Activated CD4-positive, alpha-beta T cell treated with anti-CD3 and anti-CD28 coated beads for 36 hours (primary cell): ENCODE results near the gene CPN2. TPM values are rescaled to one million over a fixed set of nuclear protein-coding genes. Genes with fewer than 3 reads are reported as not detected.
A peak's percentile ranks its signal among the peaks of the same experiment; 100 is the strongest.

Experiments
- ATAC-seq: fragments of 200-7000 bp; cut with Tn5 transposase; one replicate; pipeline ENCODE4 v1.10.0; 2021; ENCODE audit warnings: mild to moderate bottlenecking, moderate library complexity
- CTCF ChIA-PET: fragments of 350-600 bp; sonication (Branson Sonifier 250); formaldehyde crosslinking; loops from one replicate; lab custom pipeline; 2021; ENCODE audit warnings: antibody characterized with exemption; lab: Charles Lee
- POLR2A ChIA-PET: fragments of 350-600 bp; sonication (Branson Sonifier 250); formaldehyde crosslinking; loops from one replicate; lab custom pipeline; 2021; ENCODE audit warnings: antibody characterized with exemption, inconsistent platforms; lab: Charles Lee
- DNase-seq: peaks from one replicate; pipeline ENCODE4 v3.0.0-alpha.2; 2020
- H3K27ac Mint-ChIP-seq: one replicate; pipeline ENCODE4 v1.8.0; 2021; ENCODE audit warnings: mixed read lengths
- H3K27me3 Mint-ChIP-seq: one replicate; pipeline ENCODE4 v1.8.0; 2021; ENCODE audit warnings: mixed read lengths
- H3K36me3 Mint-ChIP-seq: one replicate; pipeline ENCODE4 v1.8.0; 2021; ENCODE audit warnings: low read depth, mixed read lengths
- H3K4me1 Mint-ChIP-seq: one replicate; pipeline ENCODE4 v1.8.0; 2021; ENCODE audit warnings: mixed read lengths
- H3K4me3 Mint-ChIP-seq: one replicate; pipeline ENCODE4 v1.8.0; 2021; ENCODE audit warnings: mild to moderate bottlenecking, moderate library complexity, mixed read lengths
- H3K9me3 Mint-ChIP-seq: one replicate; pipeline ENCODE4 v1.8.0; 2021; ENCODE audit warnings: low read depth, mixed read lengths
- intact Hi-C, 2 experiments: fragments of 100-400 bp; cut with DNase I in 1 of 2; cut with micrococcal nuclease in 1 of 2; formaldehyde crosslinking; loops; one replicate each; pipeline versions ENCODE4 v1.14.2 to v1.15.1; 2022 to 2024; cut with DNase I, micrococcal nuclease
- total RNA-seq, 2 experiments: library from RNA; stranded (reverse); gene quantifications; one replicate each; pipeline ENCODE4 v1.2.3, GENCODE V29; 2021

Gene CPN2
- total RNA-seq, 2 experiments from 2014 or later: not detected

- no peak overlapping the region for H3K4me3 Mint-ChIP-seq
- no peak for DNase-seq
- H3K27ac Mint-ChIP-seq: no peak overlapping the region
- H3K9me3 Mint-ChIP-seq: no peaks in the 10 kb centered on the region
- ChIA-PET POLR2A (no interaction called here), CTCF (no interaction called here)
- intact Hi-C loops: loop anchor here in 1 of 2 experiments (10.0 kb wide), 1 partner anchor 107 kb away; no protein-coding TSS in a partner anchor
- no peaks in the 10 kb centered on the region for H3K36me3 Mint-ChIP-seq
- ATAC-seq: no peak
- peaks cover 15% of the 10 kb centered on the region for H3K27me3 Mint-ChIP-seq
- peaks cover 18% of the 10 kb centered on the region for H3K4me1 Mint-ChIP-seq
Observed at GRCh38 chr3:194312186-194312742, 38.9 kb downstream of the CPN2 start.

DNA sequence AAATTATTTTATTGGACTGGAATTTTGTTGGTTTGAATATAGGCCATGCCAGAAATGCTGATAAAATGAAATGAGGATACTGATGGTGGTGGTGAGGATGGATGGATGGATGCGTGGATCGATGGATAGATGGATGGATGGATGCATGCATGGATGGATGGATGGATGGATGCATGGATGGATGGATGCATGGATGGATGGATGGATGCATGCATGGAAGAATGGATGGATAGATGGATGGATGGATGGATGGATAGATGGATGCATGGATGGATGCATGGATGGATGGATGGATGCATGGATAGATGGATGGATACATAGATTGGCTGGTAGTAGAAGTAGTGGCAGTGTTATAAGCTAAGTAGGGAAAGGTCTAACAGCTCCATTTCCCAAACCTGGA, 40.1 kb downstream of the CPN2 start:
- H3K9me3 Mint-ChIP-seq: no peaks in the 10 kb centered on the region
- no peak for DNase-seq
- CTCF ChIA-PET: no interaction called here
- no peak for ATAC-seq
- intact Hi-C loops: loop anchor here in 1 of 2 experiments (10.0 kb wide), 1 partner anchor 106 kb away; no protein-coding TSS in a partner anchor
- peaks cover 28% of the 10 kb centered on the region for H3K4me1 Mint-ChIP-seq
- no peak overlapping the region for H3K4me3 Mint-ChIP-seq
- POLR2A ChIA-PET: no interaction called here
- no peak overlapping the region for H3K27ac Mint-ChIP-seq
- no peaks in the 10 kb centered on the region for H3K36me3 Mint-ChIP-seq
- peaks cover 10% of the 10 kb centered on the region for H3K27me3 Mint-ChIP-seq

DNA sequence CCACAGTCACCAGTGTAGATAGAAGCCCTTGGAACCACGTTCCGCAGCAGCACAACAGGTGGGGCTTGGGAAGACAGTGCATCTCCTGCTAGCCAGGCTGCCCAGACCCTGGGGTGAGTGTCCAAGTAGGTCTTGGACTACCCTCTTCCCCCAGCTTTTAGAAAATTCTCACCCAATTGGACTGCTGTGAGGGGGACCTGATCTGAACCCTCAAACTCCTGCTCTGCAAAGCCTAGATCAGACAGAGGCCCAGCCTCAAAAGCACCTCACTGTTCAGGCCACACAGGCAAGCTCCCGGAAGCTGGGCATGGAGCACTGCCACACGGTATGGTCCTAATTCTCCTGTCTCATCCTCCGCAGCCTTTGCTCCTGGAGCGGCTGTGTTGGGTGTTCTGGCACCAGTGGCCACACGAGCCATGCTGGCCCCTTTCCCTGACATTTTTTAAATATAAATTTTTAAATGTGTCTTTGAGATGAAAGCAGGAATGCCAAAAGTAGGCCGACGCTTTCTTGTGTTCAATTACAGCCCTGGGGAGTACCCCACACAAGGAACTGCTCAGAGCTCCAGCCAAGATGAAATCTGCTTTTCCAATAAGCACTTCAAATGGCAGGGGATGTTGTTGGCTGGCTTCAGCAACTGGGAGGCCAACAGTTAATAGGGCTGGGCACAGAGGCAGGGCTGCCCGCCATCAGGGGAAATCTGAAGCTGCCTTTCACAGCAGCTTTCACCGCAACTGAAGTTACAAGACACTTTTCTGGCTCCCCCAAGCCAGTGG, 40.9 kb downstream of the CPN2 start:
- no peak overlapping the region for H3K4me3 Mint-ChIP-seq
- H3K4me1 Mint-ChIP-seq: peaks cover 30% of the 10 kb centered on the region
- CTCF ChIA-PET: no interaction called here
- H3K36me3 Mint-ChIP-seq: no peaks in the 10 kb centered on the region
- intact Hi-C loops: loop anchor here in 1 of 2 experiments (10.0 kb wide), 1 partner anchor 105 kb away; no protein-coding TSS in a partner anchor
- ATAC-seq: no peak
- H3K9me3 Mint-ChIP-seq: no peaks in the 10 kb centered on the region
- no peak overlapping the region for H3K27ac Mint-ChIP-seq
- DNase-seq: no peak
- peaks cover 9% of the 10 kb centered on the region for H3K27me3 Mint-ChIP-seq
- POLR2A ChIA-PET: no interaction called here

DNA sequence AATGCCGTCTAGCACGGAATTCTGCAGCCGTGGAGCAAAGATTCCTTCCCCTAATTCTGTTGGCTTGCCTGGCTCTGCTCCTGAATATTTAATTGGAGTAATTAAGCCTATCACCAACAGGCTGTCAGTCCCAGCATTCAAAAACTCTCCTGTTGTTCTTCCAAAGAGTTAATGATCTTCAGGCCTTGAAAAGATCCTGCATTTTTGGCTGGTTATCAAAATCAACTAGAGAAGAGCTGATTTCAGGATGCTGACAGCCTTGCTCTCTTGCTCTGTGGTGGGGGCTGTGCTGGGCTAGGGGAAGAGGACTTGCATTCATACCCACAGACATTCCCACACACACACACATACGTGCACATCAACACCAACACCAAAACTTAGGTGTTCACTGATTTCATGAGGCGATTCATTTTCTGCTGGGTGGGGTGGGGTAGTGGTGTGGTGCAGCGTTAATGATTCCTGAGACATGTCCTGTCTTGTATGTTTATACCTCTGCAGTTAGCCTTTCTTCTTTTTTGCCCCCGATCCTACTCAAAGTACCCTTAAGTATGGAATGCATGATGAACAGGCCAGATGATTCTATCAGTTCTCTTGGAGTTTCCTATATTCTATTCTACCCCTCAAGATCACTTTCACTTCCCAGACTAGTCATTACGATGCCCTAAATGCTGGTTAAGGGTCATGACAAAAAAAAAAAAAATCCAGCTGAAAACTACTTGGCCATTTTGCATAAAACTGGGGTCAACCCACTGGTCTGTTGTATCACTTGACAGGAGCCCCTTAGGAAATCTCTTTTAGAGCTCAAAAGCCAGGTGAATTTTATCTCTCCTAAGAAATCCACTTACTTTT, 42.3 kb downstream of the CPN2 start:
- DNase-seq: no peak
- intact Hi-C loops: loop anchor here (5.0 kb wide), 3 partner anchors 172 to 632 kb away; partner anchors contain the start of gene HES1 (in 1 of the 2)
- CTCF ChIA-PET: interaction anchor here (0.6 to 2.9 kb wide), 3 partner anchors 8 to 851 kb away, joined by 3 to 13 read pairs (median 3); no protein-coding TSS in a partner anchor
- Mint-ChIP-seq H3K9me3 (no peaks in the 10 kb centered on the region), H3K4me1 (peaks cover 30% of the 10 kb centered on the region), H3K27ac (no peak overlapping the region), H3K36me3 (no peaks in the 10 kb centered on the region), H3K4me3 (no peak overlapping the region), H3K27me3 (peaks cover 2% of the 10 kb centered on the region)
- ATAC-seq: no peak
- POLR2A ChIA-PET: interaction anchor here (0.6 kb wide), 1 partner anchor 13 kb away, joined by 3 read pairs; no protein-coding TSS in a partner anchor

GRCh38 chr3:194307849-194308248, 43.3 kb downstream of the CPN2 start:
- Mint-ChIP-seq H3K4me3 (no peak overlapping the region), H3K4me1 (peaks cover 30% of the 10 kb centered on the region), H3K36me3 (no peaks in the 10 kb centered on the region), H3K9me3 (no peaks in the 10 kb centered on the region), H3K27ac (no peak overlapping the region), H3K27me3 (peaks cover 2% of the 10 kb centered on the region)
- DNase-seq (no peak), ATAC-seq (no peak)
- ChIA-PET CTCF (interaction anchor here (0.6 to 2.9 kb wide), 4 partner anchors 9 to 333 kb away, joined by 3 to 13 read pairs (median 3); no protein-coding TSS in a partner anchor), POLR2A (no interaction called here)
- intact Hi-C loops: loop anchor here (1.0 to 5.0 kb wide), 4 partner anchors 171 to 631 kb away; partner anchors contain the start of gene HES1 (in 1 of the 2)

DNA sequence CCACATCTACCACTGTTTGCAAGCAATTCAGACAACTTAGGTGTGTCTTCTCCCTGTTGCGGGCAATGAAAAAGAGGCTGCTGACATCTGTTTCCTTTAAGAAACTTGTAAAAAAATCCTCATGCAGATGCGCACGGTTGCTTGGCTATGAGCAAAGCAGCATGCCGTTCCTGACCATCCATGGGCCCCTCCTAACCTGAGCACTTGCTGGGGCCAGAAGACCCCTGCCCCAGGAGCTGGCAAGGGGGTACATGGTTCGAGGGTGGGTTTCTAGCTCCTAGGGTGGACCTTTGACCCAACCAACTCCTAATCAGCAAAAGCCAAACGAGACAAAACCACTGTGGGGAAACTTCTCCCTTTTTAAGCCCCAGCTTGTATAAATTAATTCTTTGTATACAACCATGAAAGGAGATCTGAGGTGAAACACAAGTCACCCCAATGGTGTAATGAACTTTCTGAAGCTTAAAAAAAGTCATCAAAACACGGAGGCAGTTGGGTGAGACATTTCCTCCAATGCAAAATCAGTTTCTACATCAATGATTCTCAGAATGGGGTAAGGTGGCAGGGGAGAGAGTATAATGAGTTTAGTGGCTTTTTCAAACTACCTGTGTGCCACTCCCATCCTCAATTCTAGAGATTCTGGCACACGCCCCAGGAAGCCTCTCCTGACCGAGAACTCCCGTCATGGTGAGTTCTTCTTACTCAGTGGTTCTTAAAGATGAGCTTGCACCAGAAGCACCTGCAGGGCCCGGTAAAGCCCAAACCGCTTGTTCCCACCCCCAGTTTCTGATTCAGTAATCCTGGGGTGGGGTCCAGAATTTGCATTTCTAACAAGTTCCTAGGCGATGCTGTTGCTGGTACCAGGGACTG, 44.1 kb downstream of the CPN2 start:
- ATAC-seq: peak; percentile 87
- Mint-ChIP-seq H3K27ac (peak overlapping the region; percentile 82), H3K36me3 (no peaks in the 10 kb centered on the region), H3K4me1 (peaks cover 30% of the 10 kb centered on the region), H3K27me3 (peaks cover 2% of the 10 kb centered on the region), H3K9me3 (no peaks in the 10 kb centered on the region), H3K4me3 (peak overlapping the region; percentile 22)
- intact Hi-C loops: loop anchor here (1.0 to 5.0 kb wide), 4 partner anchors 170 to 630 kb away; partner anchors contain the start of gene HES1 (in 1 of the 2)
- POLR2A ChIA-PET: interaction anchor here (0.6 kb wide), 3 partner anchors 11 to 1265 kb away, joined by 3 to 7 read pairs (median 3); no protein-coding TSS in a partner anchor
- CTCF ChIA-PET: interaction anchor here (0.6 to 2.9 kb wide), 4 partner anchors 9 to 701 kb away, joined by 3 to 13 read pairs (median 3); no protein-coding TSS in a partner anchor
- DNase-seq: peak; percentile 67

- H3K9me3 Mint-ChIP-seq: no peaks in the 10 kb centered on the region
- intact Hi-C loops: loop anchor here (5.0 kb wide), 3 partner anchors 169 to 629 kb away; partner anchors contain the start of gene HES1 (in 1 of the 2)
- CTCF ChIA-PET: interaction anchor here (0.6 to 2.9 kb wide), 5 partner anchors 10 to 494 kb away, joined by 3 to 13 read pairs (median 3); no protein-coding TSS in a partner anchor
- peak; percentile 37 for ATAC-seq
- POLR2A ChIA-PET: no interaction called here
- H3K27me3 Mint-ChIP-seq: peaks cover 2% of the 10 kb centered on the region
- peak; percentile 67 for DNase-seq
- no peaks in the 10 kb centered on the region for H3K36me3 Mint-ChIP-seq
- H3K27ac Mint-ChIP-seq: peak overlapping the region; percentile 82
- peaks cover 30% of the 10 kb centered on the region for H3K4me1 Mint-ChIP-seq
- H3K4me3 Mint-ChIP-seq: peak overlapping the region; percentile 22
Observed at GRCh38 chr3:194306109-194306686, 44.9 kb downstream of the CPN2 start.

GRCh38 chr3:194305356-194306108, 45.6 kb downstream of the CPN2 start:
- Mint-ChIP-seq H3K36me3 (no peaks in the 10 kb centered on the region), H3K27ac (peak overlapping the region; percentile 39), H3K4me1 (peaks cover 30% of the 10 kb centered on the region), H3K9me3 (no peaks in the 10 kb centered on the region), H3K4me3 (no peak overlapping the region), H3K27me3 (no peaks in the 10 kb centered on the region)
- ATAC-seq: no peak
- ChIA-PET CTCF (interaction anchor here (0.6 to 2.9 kb wide), 6 partner anchors 10 to 493 kb away, joined by 3 to 13 read pairs (median 3); no protein-coding TSS in a partner anchor), POLR2A (no interaction called here)
- no peak for DNase-seq
- intact Hi-C loops: loop anchor here (5.0 kb wide), 3 partner anchors 168 to 628 kb away; partner anchors contain the start of gene HES1 (in 1 of the 2)

DNA sequence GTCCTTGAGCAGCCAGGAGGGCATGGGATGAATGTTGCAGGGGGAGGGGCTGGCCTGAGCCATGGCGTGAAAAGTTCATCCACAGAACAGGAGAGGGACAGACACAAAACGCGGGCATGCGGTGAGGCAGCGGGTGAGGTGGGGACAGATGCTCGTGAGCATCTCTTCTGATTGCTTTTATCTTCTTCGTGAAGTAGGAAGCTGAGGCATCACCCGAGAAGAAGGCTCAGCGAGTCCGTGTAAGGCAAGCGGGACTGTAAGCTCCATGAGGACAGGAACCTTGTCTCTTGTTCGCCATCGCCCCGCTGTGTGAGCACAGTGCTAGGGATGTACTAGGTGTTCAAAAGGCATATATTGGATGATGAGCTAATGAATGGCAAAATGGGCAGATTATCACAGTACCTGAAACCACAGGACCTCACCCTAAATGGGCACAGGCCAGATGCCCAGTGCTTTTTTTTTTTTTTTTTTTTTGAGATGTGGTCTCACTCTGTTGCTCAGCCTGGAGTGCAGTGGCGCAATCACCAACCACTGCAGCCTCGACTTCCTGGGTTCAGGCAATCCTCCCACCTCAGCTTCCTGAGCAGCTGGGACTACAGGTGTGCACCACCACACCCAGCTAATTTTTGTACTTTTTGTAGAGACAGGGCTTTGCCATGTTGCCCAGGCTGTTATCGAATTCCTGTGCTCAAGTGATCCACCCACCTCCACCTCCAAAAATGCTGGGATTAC, 46.8 kb downstream of the CPN2 start:
- ATAC-seq: no peak
- intact Hi-C loops: no loop called here
- no peak overlapping the region for H3K4me3 Mint-ChIP-seq
- DNase-seq: no peak
- H3K4me1 Mint-ChIP-seq: peaks cover 35% of the 10 kb centered on the region
- no peaks in the 10 kb centered on the region for H3K36me3 Mint-ChIP-seq
- POLR2A ChIA-PET: no interaction called here
- no peak overlapping the region for H3K27ac Mint-ChIP-seq
- no peaks in the 10 kb centered on the region for H3K9me3 Mint-ChIP-seq
- H3K27me3 Mint-ChIP-seq: no peaks in the 10 kb centered on the region
- CTCF ChIA-PET: interaction anchor here (1.0 kb wide), 1 partner anchor 11 kb away, joined by 4 read pairs; no protein-coding TSS in a partner anchor
